ENCODE data around the gene INSL6.

DNA sequence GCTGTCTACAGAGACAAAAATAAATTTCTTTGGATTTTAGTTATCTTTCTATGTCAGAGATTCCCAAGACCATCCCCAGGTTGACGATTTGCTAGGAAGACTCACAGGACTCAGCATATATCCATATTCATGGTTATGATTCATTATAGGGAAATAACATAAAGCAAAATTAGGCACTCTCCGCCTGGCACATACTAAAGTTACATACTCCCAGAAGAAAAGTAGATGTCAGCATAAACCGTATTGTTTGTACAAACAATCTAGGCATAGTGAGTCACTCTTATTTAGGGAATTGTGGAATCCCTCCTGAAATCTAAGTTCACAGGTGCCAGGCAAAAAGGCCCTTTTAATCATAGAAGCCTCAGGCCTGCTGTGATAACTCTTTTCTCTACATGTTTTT, 62.9 kb downstream of the INSL6 start:
- TF ChIP-seq, protein P1, sequence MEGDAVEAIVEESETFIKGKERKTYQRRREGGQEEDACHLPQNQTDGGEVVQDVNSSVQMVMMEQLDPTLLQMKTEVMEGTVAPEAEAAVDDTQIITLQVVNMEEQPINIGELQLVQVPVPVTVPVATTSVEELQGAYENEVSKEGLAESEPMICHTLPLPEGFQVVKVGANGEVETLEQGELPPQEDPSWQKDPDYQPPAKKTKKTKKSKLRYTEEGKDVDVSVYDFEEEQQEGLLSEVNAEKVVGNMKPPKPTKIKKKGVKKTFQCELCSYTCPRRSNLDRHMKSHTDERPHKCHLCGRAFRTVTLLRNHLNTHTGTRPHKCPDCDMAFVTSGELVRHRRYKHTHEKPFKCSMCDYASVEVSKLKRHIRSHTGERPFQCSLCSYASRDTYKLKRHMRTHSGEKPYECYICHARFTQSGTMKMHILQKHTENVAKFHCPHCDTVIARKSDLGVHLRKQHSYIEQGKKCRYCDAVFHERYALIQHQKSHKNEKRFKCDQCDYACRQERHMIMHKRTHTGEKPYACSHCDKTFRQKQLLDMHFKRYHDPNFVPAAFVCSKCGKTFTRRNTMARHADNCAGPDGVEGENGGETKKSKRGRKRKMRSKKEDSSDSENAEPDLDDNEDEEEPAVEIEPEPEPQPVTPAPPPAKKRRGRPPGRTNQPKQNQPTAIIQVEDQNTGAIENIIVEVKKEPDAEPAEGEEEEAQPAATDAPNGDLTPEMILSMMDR (IDR thresholded peaks at IDR 0.05): no peak
- no peak for TF ChIP-seq POLR2AphosphoS5 (IDR thresholded peaks at IDR 0.05)

Measured in upper lobe of left lung (tissue), 4 donors.